Right lobe of liver (tissue), 6 donors: ENCODE data around the gene SPTY2D1. TPM values are rescaled to one million over a fixed set of nuclear protein-coding genes. Genes with fewer than 3 reads are reported as not detected.
"Not testable (repeated sequence)": the region's sequence is repeated elsewhere in the genome, so short reads cannot be mapped to it uniquely, and the experiment has no call there.

Experiments used
- ATAC-seq, 4 donors: fragments of 200-7000 bp; cut with Tn5 transposase; one replicate each; pipeline ENCODE4 v1.9.1; 2020; ENCODE audit warnings: mild to moderate bottlenecking in 4 of 4, moderate library complexity in 4 of 4
- DNase-seq, 3 donors: peaks; one replicate each; pipeline ENCODE4 v3.0.0-alpha.2; 2020
- H3K27ac ChIP-seq, 3 donors: fragments of 200-600 bp; one replicate each; pipeline ENCODE4 v1.8.0; 2022
- H3K27me3 ChIP-seq, 2 donors: fragments of 200-600 bp; one replicate each; pipeline ENCODE4 v1.8.0; 2022
- H3K36me3 ChIP-seq, 4 donors: fragments of 200-600 bp; sonication (generic) in 1 of 4; one replicate each; pipeline versions ENCODE4 v1.5.1 to v1.8.0; 2017 to 2022; ENCODE audit warnings: control low read depth in 1 of 4
- H3K4me1 ChIP-seq, 4 donors: fragments of 200-600 bp; sonication (generic) in 1 of 4; one replicate each; pipeline versions ENCODE4 v1.5.1 to v1.8.0; 2017 to 2022; ENCODE audit warnings: control low read depth in 1 of 4
- H3K4me3 ChIP-seq, 3 donors: fragments of 200-600 bp; one replicate each; pipeline ENCODE4 v1.8.0; 2022
- H3K9me3 ChIP-seq, 4 donors: fragments of 200-600 bp; sonication (generic) in 1 of 4; one replicate each; pipeline versions ENCODE4 v1.5.1 to v1.8.0; 2017 to 2022; ENCODE audit warnings: control low read depth in 1 of 4
- CTCF ChIP-seq, 4 donors: fragments of 200-600 bp in 3 of 4; fragments of 450-650 bp in 1 of 4; IDR thresholded peaks; one replicate each; pipeline versions ENCODE4 v1.5.1 to v1.8.0; 2016 to 2022; ENCODE audit warnings: antibody characterized with exemption in 4 of 4, mild to moderate bottlenecking in 2 of 4
- POLR2A ChIP-seq: fragments of 450-650 bp; IDR thresholded peaks from one replicate; pipeline ENCODE4 v1.6.1; 2017; ENCODE audit warnings: antibody characterized with exemption, mild to moderate bottlenecking
- WGBS: methylation state at CpG from one replicate; pipeline ENCODE4 v1.1.6; 2018; ENCODE audit warnings: low coverage, low lambda C conversion rate; ENCODE audit not compliant: insufficient coverage; ENCODE audit errors: missing lambda C conversion rate; 5-methylcytosine and 5-hydroxymethylcytosine counted together
- intact Hi-C, 2 donors: fragments of 100-400 bp; cut with DNase I; formaldehyde crosslinking; loops; one replicate each; pipeline versions ENCODE4 v1.11.2 to v1.14.1; 2022
- long read RNA-seq: library from polyadenylated mRNA; unstranded; transcript quantifications from one replicate; pipeline ENCODE4 v2.0.0, GENCODE V29; 2019
- total RNA-seq, 6 experiments: library from RNA; depleted of rRNA in 2 of 6; stranded (reverse); fragments of >200 nt in 2 of 6; fragmentation: NEBNext Ultra II Directional in 3 of 6; extraction: Animal tissue kit (Norgen Biotek cat#: 25700) in 3 of 6; gene quantifications; one replicate each; pipeline versions ENCODE4 v1.1.0 to v1.2.4, GENCODE V29; 2016 to 2023
- donor health status: DM: no; HTN: yes; CAD: no.
- donor health status: DM: no; HTN: no; CAD: no.
- donor health status: DM: no; HTN: no; CAD: no.
- donor health status: DM: no; HTN: yes; CAD: no.
- donor health status: DM: no; HTN: yes; CAD: no.

SPTY2D1 gene
- 10 to 100 TPM in 1 of 6 experiments, 1 to 10 TPM in 5; 6.3 to 14.7 (median 8.4) TPM for total RNA-seq
- long read RNA-seq, partial matches to known transcripts: 1 of 2 reads
- long read RNA-seq, other reads (novel, unspliced or antisense): 1 of 2 reads

GRCh38 chr11:18634140-18635032, at the start of gene SPTY2D1:
Gene SPTY2D1 (minus strand): TSS chr11:18634342. CDS start chr11:18634257, 85 bp downstream.
- intact Hi-C loops: no loop called here
- ATAC-seq (peak; percentile 99), DNase-seq (peak; percentile 99 to 100 (median 99))
- Histone ChIP-seq H3K36me3 (no peaks in the 10 kb centered on the region), H3K9me3 (no peaks in the 10 kb centered on the region), H3K27me3 (no peaks in the 10 kb centered on the region), H3K4me3 (peak within 1 kb of the TSS; percentile 72 to 97 (median 87)), H3K27ac (peak within 1 kb of the TSS; percentile 87 to 91 (median 90)), H3K4me1 (peaks cover 0 to 11% (median 0%) of the 10 kb centered on the region in 4 donors)
- TF ChIP-seq CTCF (IDR thresholded peaks at IDR 0.05) (peak in 3 of 4 donors; percentile 6 to 14 (median 12)), POLR2A (peak; percentile 91)
- WGBS: 0% methylated on average over 25 of the region's 60 CpGs

DNA sequence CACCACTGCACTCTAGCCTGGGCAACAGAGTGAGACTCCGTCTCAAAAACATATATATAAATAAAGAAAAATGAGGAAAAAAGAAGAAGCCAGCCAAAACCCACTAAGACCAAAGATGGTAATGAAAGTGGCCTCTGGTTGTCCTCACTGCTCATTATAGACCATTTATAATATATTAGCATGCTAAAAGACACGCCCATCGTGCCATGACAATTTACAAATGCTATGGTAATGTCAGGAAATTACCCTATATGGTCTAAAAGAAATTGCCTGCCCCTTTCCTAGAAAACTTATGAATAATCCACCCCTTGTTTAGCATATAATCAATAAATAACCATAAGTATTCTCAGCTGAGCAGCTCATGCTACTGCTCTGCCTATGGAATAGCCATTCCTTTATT, 48.3 kb upstream of the SPTY2D1 start:
- WGBS: 81% methylated on average over 3 of the region's 3 CpGs
- H3K27me3 ChIP-seq: no peaks in the 10 kb centered on the region

GRCh38 chr11:18681949-18682348, 47.8 kb upstream of the SPTY2D1 start:
- H3K27me3 ChIP-seq, DNase-seq, ATAC-seq, intact Hi-C loops, H3K27ac ChIP-seq, H3K4me3 ChIP-seq, H3K4me1 ChIP-seq, H3K9me3 ChIP-seq, H3K36me3 ChIP-seq: not testable (repeated sequence)
- 86% methylated on average over 1 of the region's 1 CpG for WGBS

More for the DNA sequence above, 48.3 kb upstream of the SPTY2D1 start:
- ATAC-seq (no peak), DNase-seq (no peak)
- Histone ChIP-seq H3K9me3 (no peaks in the 10 kb centered on the region), H3K4me3 (no peak overlapping the region), H3K4me1 (no peaks in the 10 kb centered on the region), H3K27ac (no peak overlapping the region), H3K36me3 (no peaks in the 10 kb centered on the region)
- TF ChIP-seq POLR2A (no peak), CTCF (IDR thresholded peaks at IDR 0.05) (no peak)
- intact Hi-C loops: no loop called here

- ATAC-seq (no peak), DNase-seq (no peak)
- WGBS: 87% methylated on average over 3 of the region's 3 CpGs
- Histone ChIP-seq H3K36me3 (no peaks in the 10 kb centered on the region), H3K27ac (no peak overlapping the region), H3K27me3 (no peaks in the 10 kb centered on the region), H3K4me1 (no peaks in the 10 kb centered on the region), H3K4me3 (no peak overlapping the region), H3K9me3 (no peaks in the 10 kb centered on the region)
- TF ChIP-seq POLR2A: no peak
- TF ChIP-seq CTCF (IDR thresholded peaks at IDR 0.05): no peak
- intact Hi-C loops: no loop called here
These were observed 43.4 kb upstream of the SPTY2D1 start for GRCh38 chr11:18677560-18677959.

DNA sequence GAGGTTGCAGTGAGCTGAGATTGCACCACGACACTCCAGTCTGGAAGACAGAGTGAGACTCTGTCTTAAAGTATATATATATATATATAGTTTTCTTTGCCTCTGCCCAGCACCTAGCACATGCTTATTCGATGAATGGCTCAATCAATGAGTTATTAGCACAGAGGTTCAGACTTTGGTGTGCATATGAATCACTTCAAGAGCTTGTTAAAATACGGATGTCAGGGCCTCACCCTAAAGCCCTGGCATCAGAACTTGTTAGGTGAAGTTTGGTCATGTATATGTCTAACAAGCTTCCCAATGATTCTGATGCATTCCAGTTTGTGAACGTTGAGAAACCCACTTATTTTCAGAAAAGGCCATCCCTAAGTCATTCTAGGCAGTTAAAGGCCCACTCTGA, 42.7 kb upstream of the SPTY2D1 start:
- WGBS: 56% methylated on average over 3 of the region's 4 CpGs
- Histone ChIP-seq H3K9me3 (no peaks in the 10 kb centered on the region), H3K36me3 (no peaks in the 10 kb centered on the region), H3K4me3 (no peak overlapping the region), H3K27ac (no peak overlapping the region), H3K4me1 (no peaks in the 10 kb centered on the region), H3K27me3 (no peaks in the 10 kb centered on the region)
- ATAC-seq: no peak
- DNase-seq: no peak
- TF ChIP-seq POLR2A: no peak
- no peak for TF ChIP-seq CTCF (IDR thresholded peaks at IDR 0.05)
- intact Hi-C loops: no loop called here

- intact Hi-C loops, H3K36me3 ChIP-seq, H3K27ac ChIP-seq, H3K4me1 ChIP-seq, H3K9me3 ChIP-seq, ATAC-seq, H3K27me3 ChIP-seq, H3K4me3 ChIP-seq, DNase-seq: not testable (repeated sequence)
- WGBS: 60% methylated on average over 7 of the region's 7 CpGs
These were observed 38.1 kb upstream of the SPTY2D1 start for GRCh38 chr11:18672209-18672608.
